Dedifferentiated amniotic fluid mesenchymal stem cell (primary cell): Measurements from ENCODE around the gene DTNB.
A peak's percentile ranks its signal among the peaks of the same experiment; 100 is the strongest.

ENCODE experiments used
- DNase-seq: peaks from one replicate; pipeline ENCODE4 v3.0.0-alpha.2; 2016; ENCODE audit errors: extremely low spot score

The DTNB gene

DNA sequence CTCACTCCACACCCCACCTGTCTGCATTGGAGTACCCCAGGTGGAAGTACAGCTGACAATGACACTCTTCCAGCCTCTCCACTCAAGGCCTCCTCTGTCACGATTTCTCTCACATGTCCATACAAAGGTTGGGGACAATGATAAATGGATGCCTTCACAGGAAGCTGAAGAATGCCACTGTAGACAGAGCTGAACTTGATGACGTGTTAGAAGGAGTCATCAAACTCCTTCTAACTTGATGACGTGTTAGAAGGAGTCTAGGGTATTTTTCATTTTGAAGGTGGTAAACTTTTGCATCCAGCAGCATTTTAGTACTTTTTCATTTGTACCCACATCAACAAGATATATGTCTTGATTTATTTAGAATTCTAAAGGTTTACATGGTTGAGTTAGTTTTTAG, 168.2 kb downstream of the DTNB start:
- DNase-seq, result no peak

DNA sequence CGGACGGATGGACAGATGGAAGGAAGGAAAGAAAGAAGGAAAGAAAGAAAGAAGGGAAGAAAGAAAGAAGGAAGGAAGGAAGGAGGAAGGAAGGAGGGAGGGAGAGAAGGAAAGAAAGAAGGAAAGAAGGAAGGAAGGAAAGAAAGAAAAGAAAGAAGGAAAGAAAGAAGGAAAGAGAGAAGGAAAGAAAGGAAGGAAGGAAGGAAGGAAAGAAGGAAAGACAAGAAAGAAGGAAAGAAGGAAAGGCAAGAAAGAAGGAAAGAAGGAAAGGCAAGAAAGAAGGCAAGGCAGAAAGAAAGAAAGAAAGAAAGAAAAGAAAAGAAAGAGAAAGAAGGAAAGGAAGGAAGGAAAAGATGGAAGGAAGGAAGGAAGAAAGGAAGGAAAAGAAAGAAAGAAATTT, 169.1 kb downstream of the DTNB start:
- DNase-seq, result no peak

DNA sequence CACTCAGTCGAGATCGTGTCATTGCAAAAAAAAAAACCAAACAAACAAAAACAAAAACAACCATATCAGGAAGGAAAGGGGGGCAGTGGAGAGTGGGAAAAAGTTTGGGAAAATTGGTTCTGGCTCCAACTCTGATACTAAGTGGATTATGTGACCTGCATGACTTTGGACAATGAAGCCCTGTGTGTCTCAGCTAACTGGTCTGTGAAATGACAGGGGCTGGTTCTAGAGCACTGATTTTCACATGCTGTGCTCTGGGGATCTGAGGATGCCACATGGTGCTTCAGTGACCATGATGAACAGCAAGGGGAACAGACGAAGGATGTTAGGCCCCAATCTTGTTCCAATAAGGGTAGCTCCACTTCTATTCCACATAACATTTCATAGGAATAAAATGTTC, 174.2 kb downstream of the DTNB start:
- DNase-seq, result no peak

DNA sequence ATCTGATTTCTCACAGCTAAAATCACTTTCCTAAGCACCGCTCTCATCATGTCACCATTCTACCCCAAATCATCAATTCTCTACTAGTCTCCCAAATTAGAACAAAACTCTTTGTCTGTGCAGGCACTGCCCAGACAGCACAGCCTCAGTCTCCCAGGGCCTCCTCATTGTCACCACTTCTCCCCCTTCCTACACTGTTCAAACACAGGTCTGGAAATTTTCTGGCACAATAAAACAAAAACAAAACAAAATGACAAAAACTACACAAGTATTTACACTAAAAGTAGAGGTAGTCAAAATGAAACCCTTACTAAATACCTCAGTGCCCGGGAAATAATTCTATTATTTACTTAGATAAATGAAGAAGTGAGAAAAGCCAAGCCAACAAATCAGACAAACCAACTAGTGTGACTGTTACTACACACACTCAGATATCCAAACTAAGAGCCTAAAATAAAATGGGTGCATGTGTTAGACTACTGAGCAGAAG, 175.4 kb downstream of the DTNB start:
- DNase-seq, result no peak

DNA sequence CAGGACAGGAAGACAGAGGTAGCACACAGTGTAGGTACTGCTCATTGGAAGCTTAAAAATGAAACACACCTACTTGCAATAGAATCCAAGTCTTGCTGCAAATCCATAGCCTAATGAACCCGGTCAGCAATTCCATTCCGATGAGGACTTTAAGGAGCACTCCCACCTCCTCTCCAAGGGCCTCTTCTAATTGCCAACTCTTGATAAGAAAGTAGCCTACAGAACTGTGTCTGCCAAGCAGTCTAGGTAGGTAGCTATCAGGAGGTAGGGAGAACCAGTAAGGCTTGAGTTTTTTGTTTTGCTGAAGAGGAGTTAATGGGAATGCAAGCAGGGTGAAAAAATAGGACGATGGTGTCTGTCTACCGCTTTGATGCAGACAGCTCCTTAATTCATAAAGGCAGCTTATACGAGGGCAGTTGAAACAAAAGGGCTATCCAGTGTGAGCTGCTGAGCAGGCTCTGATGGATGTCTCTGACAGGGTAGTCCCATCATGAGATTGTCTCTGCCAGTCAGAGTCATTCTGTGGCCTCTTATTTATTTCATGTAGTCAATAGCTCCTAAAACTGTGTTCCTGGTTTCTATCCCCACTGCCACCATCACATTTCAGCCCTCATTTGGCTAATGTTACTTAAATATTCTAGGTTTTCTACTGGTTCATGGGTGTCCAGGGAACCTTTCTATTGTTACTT, 176.0 kb downstream of the DTNB start:
- no peak for DNase-seq

DNA sequence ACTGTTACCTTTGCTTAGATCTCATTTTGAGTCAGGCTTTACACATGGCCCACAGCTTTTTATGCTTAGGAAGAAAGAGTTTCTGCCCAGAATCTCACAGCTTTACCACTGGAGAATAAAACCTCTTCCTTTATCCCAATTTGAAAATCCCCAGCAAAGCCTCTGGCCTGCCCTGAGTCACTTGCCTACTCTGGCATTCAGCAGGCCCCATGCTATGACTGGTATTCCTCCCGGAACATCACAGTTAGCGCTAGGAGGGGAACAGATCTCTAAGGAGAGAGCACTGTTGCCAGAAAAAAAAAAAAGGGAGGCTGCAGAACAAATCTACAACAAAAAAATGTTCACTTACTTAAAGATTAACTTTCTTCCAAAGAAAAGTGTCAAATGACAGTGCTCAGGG, 178.8 kb downstream of the DTNB start:
- DNase-seq, result peak; percentile 51

DNA sequence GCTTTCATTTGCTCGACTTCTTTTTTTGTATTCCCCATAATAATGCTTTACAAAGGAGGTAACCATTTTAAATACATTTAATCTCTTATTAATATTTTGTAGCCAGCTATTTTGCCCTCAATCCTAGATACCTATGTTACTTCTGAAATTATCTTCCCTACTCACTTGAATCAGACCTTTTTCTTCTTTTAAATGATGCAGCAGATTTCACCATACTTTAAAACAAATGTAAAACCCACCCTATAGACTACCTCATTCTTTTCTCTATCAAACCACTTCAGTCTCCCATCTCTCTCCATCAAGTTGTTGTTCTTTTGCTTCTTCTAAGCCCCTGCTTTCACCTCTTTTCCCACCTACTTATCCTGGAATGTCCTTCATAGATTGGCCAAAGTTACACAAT, 180.2 kb downstream of the DTNB start:
- DNase-seq, result no peak

DNA sequence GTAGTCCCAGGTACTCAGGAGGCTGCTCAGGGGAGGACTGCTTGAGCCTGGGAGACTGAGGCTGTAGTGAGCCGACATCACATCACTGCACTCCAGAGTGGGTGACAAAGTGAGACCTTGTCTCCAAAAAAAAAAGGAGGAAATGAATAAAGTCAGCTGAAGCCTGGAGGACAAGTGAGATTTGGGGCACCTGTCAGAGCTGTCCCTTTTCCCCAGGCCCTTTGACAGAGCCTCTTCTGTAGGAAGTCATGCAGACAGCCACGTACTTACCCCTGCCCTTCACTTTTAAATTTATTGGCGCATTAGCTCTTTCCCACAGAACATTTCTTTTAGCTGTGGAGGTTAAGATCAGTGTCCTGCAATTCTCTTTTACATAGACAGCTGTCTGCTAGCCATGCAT, 180.7 kb downstream of the DTNB start:
- DNase-seq, result no peak

DNA sequence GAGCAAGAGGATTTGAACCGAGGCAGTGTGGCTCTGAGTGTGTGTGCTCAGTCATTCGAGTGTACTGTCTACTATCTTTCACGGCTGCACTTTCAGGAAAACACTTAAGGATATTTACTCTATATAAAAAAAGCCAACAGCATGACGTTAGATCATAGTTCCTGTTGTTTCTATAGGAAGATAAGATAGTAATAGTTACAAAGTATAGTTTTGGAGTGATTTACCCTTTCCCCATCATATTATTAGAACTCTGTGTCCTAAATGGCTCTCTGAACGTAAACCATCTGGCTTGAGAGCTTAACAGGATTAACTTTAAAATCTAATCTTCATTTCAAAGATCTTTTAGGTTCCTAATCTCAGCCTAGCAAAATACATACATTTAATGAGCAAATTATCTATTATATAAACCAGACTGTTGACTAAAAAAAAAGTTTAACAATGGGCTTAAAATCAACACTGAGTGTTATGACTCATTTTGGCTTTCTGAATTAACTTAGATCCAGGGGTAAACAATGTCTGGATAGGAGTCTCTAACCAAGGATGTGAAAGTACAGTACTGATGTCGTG, 181.3 kb downstream of the DTNB start:
- DNase-seq, result peak; percentile 50

DNA sequence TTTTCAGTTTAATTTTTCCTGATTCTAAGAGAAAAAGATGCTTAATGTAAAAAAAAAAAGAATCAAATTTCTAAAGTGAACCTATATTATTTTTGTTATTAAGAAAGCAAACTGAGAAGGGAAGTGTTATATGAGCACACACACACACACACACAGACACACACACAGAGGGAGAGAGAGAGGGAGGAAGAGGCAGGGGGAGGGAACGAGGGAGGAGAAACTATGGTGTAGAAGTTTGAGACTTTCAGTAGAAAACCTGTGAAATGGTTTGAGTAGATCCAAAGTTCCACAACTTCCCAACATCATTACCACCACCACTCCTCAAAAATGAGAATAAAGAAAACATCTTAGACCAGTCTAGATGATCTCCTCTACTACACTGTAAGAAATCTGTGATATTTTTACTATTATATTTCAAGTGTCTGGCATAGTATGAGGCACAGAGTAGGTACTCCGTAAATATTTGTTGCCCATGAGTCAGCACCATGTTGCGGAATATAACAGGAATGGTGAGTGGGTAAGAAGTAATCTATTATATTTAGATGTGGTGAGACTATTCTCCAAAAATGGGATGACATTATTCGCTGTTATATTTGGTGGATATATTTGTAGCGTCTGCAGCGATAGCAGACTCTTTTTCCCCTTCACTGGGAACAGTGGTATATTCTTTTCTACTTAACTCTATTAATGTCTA, 182.2 kb downstream of the DTNB start:
- no peak for DNase-seq

DNA sequence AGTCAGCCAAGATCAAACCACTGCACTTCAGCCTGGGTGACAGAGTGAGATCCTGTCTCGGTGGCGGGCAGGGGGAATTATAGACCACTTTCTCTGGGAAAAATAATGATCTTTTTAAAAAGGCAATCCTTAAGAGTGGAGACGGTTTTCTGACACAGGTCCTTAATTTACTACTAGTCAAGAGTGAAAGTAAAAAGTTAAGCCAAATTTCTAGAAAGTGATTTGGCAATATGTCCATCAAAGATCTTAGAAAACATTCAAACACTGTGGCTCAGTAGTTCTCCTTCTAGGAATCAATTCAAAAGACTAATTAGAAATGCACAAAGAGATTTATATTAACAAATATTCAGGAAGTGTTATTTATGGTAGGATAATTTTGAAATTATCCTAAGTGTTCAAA, 183.2 kb downstream of the DTNB start:
- no peak for DNase-seq

DNA sequence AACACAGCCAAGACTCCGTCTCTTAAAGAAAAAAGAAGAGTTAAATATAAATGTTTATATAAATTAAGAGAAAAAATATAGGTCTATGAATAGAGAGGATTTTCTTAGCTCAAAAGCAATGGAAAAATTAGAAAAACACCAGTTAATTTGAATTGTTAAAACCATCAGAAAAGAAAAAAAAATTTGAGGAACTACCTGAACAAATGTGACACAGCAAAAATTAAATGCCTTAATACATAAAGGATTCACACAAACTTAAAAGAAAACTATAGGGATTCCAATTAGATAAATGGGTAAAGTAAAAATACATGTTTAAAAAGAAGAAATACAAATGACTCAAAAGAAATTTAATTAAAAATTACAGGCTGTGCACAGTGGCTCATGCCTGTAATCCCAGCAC, 183.7 kb downstream of the DTNB start:
- no peak for DNase-seq

DNA sequence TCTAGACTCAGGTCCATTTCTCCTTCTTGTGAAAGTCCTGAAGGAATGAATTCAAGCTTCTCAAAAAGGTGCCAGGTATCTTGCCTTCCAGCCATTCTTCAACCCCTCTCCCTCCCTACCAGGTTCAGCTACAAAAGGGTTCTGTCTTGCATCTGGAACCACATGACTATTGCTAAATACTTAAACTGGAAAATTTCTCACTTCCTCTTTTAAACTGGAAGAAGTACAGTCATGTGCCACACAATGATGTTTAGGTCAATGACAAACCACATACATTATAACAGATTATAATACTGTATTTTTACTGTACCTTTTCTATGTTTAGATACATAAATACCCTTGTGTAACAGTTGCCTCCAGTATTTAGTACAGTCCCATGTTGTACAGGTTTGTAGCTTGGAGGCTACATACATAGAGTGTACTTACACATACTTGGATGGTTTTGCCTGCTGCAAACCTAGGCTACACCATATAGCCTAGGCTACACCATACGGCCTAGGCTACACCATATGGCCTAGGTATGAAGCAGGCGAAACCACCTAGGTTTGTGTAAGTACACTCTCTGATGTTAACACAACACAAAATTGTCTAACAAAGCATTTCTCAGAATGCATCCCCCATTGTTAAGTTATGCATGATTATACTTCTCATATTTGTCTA, 189.6 kb downstream of the DTNB start:
- DNase-seq, result no peak

DNA sequence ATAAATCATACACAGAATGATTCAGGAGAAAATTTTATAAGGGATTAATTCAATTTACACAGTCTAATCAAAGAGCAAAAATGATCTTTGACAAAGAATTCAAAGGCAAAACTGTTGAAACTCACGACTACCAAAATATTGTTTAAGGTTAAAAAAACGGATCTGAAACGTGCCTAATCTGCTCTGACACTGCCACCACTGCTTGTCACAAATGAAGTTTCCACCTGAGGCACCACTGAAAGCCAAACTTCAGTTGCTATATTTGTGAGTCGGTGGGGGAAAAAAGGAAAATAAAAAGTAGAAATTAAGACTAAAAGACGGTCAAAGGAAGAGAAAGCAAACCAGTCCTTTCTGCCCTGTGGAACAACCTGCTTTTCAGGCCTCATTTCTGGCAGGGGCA, 191.0 kb downstream of the DTNB start:
- no peak for DNase-seq

DNA sequence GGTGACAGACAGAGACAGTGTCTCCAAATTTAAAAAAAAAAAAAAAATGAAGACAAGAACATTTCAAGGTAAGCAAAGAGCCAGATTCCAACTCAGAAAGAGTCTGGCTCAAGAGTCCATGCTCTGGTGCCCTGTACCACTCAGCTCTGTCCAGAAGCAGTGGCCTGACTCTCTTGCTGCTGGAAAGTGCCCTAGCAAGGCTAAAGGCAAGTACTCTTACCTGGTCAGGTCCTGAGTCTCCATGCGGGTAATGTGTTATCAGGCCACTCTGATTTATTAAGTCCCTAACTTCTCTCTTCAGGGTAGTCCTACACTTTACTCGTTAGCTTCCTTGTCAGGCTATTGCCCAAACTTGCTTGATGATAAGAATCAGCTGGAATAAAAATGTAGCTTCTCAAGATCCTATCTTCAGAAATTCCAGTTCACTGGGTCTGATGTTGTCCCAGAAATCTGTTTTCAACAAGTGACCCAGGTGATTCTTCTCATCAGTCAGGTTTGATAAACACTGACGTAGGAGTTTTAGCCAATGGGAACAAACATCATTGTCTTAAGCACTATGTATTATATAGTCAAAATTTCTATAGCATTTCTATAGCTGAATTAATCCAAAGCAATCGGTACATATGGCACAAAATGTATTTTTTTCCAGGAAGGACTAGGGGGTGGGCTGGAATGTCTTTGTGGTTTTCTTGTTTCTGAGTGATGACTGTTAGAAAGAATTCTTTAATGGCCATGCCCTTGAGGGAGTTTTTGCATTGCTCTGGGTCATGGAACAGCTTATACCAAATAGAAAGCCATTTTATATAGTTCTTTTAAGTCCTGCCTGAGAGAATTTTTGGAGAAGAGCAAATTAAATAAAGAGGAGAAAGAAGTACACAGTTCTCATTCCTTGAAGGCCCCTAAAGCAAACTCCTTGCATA, 191.7 kb downstream of the DTNB start:
- peak; percentile 59 for DNase-seq

DNA sequence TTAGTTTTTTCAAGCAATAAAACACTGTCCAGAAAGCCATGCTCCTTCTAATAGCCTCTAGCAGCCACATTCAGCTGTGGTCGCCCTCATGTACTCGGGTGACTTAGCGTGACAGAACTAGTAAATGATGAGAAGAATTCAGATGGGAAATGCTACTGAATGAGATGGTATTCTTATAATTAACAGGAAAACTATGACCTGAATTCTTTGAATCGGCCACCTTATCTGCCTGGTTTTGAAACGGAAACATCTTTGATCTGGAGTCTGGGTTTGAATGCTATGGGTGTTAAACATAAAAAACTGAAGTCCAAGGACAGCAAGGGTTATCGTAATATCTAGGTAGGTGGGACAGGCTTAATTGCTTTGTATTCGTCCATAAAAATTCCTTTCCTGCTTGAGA, 192.8 kb downstream of the DTNB start:
- DNase-seq, result no peak

DNA sequence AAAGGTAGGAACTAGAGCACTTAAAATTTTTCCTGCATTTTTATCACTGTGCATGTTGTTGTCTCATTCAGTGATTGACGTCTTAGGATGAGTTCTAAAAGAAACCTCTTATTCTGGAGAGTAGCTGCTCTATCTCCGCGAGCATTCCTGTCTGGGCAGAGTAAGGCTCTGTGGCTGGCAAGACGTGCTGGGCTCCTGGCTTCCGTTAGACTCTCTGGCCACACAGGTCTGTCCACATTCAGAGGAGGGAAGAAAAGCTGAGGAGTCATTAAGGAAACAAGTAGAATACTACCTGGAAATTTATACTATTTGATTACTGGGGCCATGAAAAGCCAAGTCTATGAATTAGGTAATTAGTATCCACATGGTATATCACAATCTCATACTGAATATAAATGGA, 193.6 kb downstream of the DTNB start:
- DNase-seq, result no peak

DNA sequence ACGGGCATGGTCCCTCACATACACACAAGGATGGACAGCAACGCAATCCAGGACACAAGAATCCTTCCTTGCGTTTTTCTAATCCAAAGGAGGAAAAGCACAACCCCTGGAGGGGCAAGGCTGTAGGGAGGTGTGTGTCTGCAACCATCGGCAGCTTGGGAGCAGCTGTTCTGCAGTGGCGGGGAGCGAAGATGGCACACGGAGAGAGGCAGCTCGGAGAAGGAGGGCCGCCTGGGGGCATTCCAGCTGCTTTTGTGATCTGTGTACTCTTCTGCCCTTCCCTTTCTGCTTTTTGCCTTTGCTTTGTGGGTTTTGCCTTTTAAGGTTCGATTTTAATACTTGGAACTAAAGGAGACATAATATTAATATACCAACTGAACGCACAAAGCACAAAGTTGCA, 194.6 kb downstream of the DTNB start:
- DNase-seq, result no peak

DNA sequence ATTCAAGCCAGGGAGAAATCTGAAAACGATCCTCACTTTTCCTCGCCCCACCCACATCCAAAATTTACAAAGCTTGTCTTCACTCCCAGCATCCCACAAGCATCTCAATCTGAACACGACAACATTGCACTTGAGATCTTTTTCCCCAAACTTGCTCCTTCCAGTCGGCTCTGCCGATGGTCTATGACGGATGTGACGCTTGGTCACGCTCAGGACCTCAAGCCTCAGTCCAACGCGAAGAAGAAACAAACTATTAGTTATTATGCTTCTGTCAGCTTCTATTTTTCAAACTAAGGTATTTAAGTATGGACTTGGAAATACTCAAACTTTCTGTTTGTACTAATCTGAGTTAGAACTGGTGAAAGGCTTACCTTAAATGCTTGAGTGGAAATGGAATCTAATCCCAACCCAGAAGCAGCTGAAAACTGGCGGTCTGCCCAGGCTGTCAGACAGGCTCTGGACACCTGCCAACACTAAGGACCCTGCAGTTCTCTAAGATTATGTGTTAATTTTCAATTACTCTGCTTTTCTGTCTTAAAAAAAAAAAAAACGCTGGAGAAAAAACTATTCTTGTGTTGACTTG, 199.5 kb downstream of the DTNB start:
- DNase-seq, result peak; percentile 45

DNA sequence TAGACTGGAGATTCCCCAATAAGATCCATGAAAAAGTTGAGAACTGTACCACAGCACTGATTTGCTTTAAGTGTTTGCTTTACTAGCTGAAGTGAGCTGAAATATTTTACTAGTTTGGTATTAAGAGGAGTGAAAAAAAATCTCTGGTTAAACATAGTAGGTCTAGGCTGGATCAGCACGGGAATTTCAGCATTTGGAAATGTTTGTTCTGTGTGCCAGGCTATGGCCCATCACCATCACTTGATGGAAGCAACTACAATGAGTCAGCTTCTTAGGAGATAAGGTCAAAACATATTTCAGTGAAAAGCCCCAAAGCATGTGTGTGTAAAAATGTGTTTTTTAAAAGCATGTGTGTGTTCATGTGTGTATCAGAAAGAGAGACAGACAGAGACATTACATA, 200.2 kb downstream of the DTNB start:
- DNase-seq, result no peak

DNA sequence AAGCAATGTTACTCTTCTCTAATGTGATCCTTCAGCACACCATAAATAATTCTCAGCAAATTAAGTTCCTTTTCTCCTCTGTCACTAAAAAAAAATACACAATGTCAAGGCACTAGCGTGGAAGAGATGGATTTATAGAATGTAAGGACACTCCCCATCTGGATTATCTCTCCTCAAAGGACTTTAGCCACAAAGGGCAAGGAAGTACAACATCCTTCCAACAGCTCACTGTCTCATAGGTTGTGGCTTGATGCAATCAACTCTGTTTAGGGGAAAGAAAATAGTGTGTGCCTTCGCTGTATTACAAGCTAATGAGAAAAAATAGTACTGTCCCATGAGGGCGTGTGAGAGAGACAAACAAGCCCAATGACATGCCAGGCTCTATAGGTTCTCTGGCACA, 202.6 kb downstream of the DTNB start:
- no peak for DNase-seq
